ENCODE data around the gene ADAMTS16.

ADAMTS16 gene

GRCh38 chr5:5145651-5146529, 5.8 kb downstream of the ADAMTS16 start:
- DNase-seq, result no peak

GRCh38 chr5:5146530-5147160, 6.5 kb downstream of the ADAMTS16 start:
- no peak for DNase-seq

GRCh38 chr5:5149154-5149553, 9.0 kb downstream of the ADAMTS16 start:
- DNase-seq, result no peak

- DNase-seq, result no peak
Measured at GRCh38 chr5:5150667-5151066, 10.5 kb downstream of the ADAMTS16 start.

- DNase-seq, result no peak
Measured at GRCh38 chr5:5154733-5155132, 14.6 kb downstream of the ADAMTS16 start.

- no peak for DNase-seq
Measured at GRCh38 chr5:5155617-5156016, 15.5 kb downstream of the ADAMTS16 start.

- no peak for DNase-seq
Measured at GRCh38 chr5:5156471-5157082, 16.4 kb downstream of the ADAMTS16 start.

GRCh38 chr5:5158472-5158895, 18.4 kb downstream of the ADAMTS16 start:
- DNase-seq, result no peak

GRCh38 chr5:5159282-5160103, 19.4 kb downstream of the ADAMTS16 start:
- no peak for DNase-seq

- no peak for DNase-seq
Measured at GRCh38 chr5:5164163-5164562, 24.0 kb downstream of the ADAMTS16 start.

- DNase-seq, result no peak
Measured at GRCh38 chr5:5165541-5166002, 25.4 kb downstream of the ADAMTS16 start.

- no peak for DNase-seq
Measured at GRCh38 chr5:5169466-5169865, 29.3 kb downstream of the ADAMTS16 start.

GRCh38 chr5:5178136-5178535, 38.0 kb downstream of the ADAMTS16 start:
- DNase-seq, result no peak

GRCh38 chr5:5178580-5178979, 38.5 kb downstream of the ADAMTS16 start:
- no peak for DNase-seq

- DNase-seq, result no peak
Measured at GRCh38 chr5:5179079-5179478, 38.9 kb downstream of the ADAMTS16 start.

- no peak for DNase-seq
Measured at GRCh38 chr5:5179597-5179996, 39.5 kb downstream of the ADAMTS16 start.

GRCh38 chr5:5181650-5182324, 41.7 kb downstream of the ADAMTS16 start:
- no peak for DNase-seq

- DNase-seq, result no peak
Measured at GRCh38 chr5:5182508-5183188, 42.5 kb downstream of the ADAMTS16 start.

GRCh38 chr5:5183189-5183699, 43.1 kb downstream of the ADAMTS16 start:
- DNase-seq, result no peak

- DNase-seq, result no peak
Measured at GRCh38 chr5:5183933-5184332, 43.8 kb downstream of the ADAMTS16 start.

GRCh38 chr5:5188376-5189050, 48.4 kb downstream of the ADAMTS16 start:
- DNase-seq, result no peak

All from activated effector memory CD4-positive, alpha-beta T cell treated with Interleukin-2 at 50 U/mL for 16 hours (primary cell).